ENCODE data around the gene BTRC.
"Not testable (repeated sequence)": the region's sequence is repeated elsewhere in the genome, so short reads cannot be mapped to it uniquely, and the experiment has no call there.

Gene BTRC

DNA sequence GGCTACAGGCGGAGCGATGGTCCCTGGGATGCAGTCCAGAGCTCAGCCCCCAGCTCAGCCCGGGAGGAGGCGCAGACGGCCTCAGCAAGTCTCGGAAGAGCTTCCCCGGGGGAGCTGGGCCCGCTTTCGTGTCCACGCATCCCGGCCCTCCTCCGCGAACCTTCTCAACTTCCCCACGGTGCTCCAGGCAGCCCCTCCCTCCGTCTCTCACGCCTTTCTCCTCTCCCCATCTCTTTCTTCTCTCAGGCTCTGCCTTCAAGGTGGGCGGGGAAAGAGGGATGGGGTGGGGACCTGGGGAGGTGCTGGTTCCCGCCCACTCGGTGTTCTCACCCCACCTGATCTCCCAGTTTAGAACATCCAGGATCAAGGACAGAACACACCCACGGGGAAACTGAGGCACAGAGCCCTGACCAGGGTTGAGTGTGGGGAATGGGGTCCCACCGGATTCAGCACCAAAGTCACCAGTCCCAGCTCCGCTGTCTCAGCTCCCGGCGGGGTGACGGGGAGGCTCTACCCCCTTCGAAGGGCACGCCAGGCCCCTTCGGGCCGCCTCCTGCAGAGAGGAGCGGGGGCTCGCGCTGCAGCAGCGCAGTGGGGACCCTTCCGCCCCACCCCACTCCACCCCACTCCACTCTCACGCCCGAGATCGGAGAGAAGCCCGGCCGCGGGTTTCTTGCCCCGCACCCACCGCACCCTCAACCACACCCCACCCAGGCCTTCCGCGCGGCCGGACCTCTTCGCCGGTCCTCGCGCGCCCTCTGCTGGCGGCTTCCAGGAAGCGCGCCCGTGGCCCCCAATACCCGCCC lies 215.9 kb downstream of the BTRC start:
- peak; percentile 80 for DNase-seq

- DNase-seq, result no peak
Observed at GRCh38 chr10:101570428-101571270, 216.7 kb downstream of the BTRC start.

GRCh38 chr10:101571271-101571925 lies 217.4 kb downstream of the BTRC start:
- no peak for DNase-seq

DNA sequence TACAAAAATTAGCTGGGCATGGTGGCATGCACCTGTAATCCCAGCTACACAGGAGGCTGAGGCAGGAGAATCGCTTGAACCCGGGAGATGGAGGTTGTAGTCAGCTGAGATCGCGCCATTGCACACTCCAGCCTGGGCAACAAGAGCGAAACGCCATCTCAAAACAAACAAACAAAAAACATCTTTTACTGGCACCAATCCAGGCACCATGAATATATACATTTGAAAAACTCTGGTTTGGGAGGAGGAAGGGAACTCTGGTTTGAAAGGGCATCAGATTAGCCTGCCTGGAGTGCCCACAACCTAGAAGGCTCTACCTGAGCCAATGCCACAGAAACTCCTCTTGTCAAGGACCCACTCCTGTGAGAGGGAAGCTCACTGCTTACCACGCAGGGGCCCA lies 218.2 kb downstream of the BTRC start:
- DNase-seq, result no peak

GRCh38 chr10:101572785-101573184 lies 218.8 kb downstream of the BTRC start:
- DNase-seq, result no peak

- DNase-seq, result no peak
Observed at GRCh38 chr10:101573885-101574753, 220.2 kb downstream of the BTRC start.

- DNase-seq, result no peak
Observed at GRCh38 chr10:101575091-101575490, 221.1 kb downstream of the BTRC start.

GRCh38 chr10:101575580-101576210 lies 221.7 kb downstream of the BTRC start:
- no peak for DNase-seq

DNA sequence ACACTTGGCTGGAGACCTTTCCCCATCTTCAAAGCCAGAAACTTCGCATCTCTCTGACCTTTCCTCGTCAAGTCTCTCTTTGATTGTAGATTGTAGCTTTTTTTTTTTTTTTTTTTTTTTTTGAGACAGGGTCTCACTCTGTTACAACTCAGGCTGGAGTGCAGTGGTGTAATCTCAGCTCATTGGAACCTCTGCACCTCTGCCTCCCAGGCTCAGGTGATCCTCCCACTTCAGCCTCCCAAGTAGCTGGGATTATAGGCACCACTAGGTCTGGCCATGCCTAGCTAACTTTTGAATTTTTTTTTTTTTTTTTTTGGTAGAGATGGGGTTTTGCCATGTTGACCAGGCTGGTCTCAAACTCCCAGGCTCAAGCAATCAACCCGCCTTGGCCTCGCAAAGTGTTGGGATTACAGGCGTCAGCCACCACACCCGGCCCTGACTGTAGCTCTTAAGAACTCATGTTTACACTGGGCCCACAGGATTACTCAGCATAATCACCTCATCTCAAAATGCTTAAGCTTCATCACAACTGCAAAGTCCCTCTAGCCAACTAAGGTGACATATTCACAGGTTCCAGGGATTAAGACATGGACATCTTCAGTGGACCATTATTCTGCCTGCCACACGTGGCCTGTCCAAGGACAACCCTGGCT lies 222.4 kb downstream of the BTRC start:
- DNase-seq, result no peak

GRCh38 chr10:101577121-101577871 lies 223.3 kb downstream of the BTRC start:
- no peak for DNase-seq

DNA sequence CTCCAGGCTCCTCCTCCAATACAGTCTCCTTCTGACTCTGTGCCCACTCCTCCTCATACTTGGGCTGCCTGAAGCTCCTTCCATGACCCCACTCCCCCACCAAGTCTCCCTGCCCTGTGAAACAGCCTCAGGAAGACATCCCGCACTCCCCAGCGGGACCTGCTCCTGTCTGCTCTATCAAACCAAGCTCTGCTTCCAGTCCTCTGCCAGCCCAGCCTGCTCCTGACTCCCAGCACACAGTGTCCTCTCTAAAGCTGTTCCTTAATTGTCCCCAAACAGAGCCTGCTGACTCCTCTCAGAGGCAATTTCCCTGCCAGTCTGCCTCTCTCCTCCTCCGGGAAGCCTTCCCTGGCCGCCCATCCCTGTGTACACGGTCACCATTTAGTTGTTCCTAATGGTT lies 224.2 kb downstream of the BTRC start:
- DNase-seq, result no peak

DNA sequence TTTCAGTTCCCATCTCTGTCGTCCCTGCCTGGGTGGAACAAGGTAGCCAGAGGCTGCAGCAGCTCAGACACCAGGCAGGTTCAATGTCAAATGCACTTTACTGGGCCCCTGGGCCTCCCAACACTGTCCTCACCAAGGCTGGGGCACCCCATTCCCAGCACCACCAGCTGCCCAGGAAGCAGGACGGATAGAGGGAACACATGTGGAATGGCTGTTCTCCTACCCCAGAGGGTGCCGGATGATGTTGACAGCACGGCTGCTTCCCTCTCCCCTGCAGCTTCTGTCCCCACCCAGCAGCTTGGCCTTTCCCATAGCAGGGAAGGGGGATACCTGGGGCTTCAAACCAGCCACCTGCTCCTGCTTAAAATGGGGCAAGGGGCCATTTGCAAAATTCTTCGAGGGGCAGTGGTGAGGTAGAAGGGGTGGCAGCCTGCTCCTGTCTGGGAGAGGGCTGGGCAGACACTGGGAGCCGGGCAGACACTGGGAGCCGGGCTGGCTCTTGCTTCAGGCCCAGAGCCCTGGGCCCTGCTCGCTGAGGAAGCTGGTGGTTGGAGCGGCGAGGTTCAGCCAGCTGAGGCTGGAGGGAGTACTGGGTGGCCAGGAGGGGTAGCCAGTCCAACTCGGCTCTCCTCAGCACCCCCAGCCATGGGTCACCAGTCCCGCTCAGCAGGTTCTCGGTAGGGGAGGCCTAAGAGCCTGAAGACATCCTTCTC lies 225.0 kb downstream of the BTRC start:
- DNase-seq, result no peak

DNA sequence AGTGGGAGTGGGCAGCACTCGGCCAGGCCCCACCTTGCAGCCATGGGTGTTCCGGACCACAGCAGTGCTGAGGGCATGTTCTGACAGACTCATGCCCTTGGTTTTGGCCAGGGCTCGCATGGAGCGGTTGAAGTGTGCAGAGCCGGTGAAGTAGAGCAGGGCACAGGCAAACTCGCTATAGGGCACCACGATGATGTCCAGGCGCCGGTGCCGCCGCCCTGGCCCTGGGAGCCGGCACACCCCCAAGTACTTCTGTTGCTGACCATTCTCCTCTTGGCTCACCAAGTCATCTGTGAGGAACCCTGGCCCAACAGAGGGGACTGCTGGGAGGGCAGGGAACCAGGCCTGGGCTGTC lies 225.5 kb downstream of the BTRC start:
- no peak for DNase-seq

- no peak for DNase-seq
Observed at GRCh38 chr10:101580486-101581399, 226.8 kb downstream of the BTRC start.

GRCh38 chr10:101585841-101586240 lies 231.9 kb downstream of the BTRC start:
- DNase-seq, result no peak

- peak; percentile 95 for DNase-seq
Observed at GRCh38 chr10:101587725-101588653, 234.0 kb downstream of the BTRC start, which contains the start of the genes DPCD and POLL. Gene DPCD (plus strand): TSS chr10:101588321. CDS start chr10:101588337, 16 bp downstream. Gene POLL (minus strand): TSS chr10:101588257. CDS start chr10:101587360, 897 bp downstream.

DNA sequence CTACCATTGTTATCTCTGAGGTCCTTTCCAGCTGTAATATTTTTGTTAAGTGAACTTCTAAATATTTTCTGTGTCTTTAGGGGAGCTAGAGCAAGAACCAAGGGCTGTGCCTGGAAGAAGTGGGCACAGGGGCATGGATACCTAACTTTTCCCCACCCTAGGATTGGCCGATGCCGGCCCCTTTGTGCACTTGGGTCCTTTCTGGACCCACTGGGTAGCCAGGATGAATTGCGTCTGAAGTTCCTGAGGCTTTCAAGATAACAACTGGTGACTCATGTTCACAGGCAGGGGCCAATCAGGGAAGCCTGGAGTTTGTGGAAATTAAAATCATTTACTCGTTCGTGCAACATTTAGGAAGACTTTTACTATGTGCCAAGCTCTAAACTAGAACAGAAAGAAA lies 234.9 kb downstream of the BTRC start:
- no peak for DNase-seq

GRCh38 chr10:101593331-101593730 lies 239.4 kb downstream of the BTRC start:
- DNase-seq, result not testable (repeated sequence)
